Measurements from ENCODE around the gene DENND5B. TPM values are rescaled to one million over a fixed set of nuclear protein-coding genes. Genes with fewer than 3 reads are reported as not detected.

Gene DENND5B
- total and polyA plus RNA-seq, 2 of the 4 experiments (the other 2 are of a cell fraction), result 5.5 to 13.4 TPM

GRCh38 chr12:31388713-31389112 is 202.2 kb downstream of the DENND5B start:
- Histone ChIP-seq H2BK20ac (ENCODE audit: low read depth, low read length) (no peak overlapping the region), H4K20me1 (ENCODE audit: insufficient read depth, low read length) (no peaks in the 10 kb centered on the region), H3K79me1 (ENCODE audit: low read depth in 1 of 2, low read length in 2 of 2) (no peaks in the 10 kb centered on the region), H2AK9ac (replicated peaks; ENCODE audit: low read depth, low read length, poor library complexity) (no peak overlapping the region), H3K56ac (ENCODE audit: extremely low read depth, insufficient read depth, low read length) (no peak overlapping the region), H3K27ac (ENCODE audit: insufficient read depth, low read length) (no peak overlapping the region), H3K9me3 (ENCODE audit: control insufficient read depth, insufficient read depth, low read length) (no peaks in the 10 kb centered on the region), H2BK15ac (ENCODE audit: low read depth, low read length) (no peak overlapping the region), H3K36me3 (ENCODE audit: control insufficient read depth, insufficient read depth, low read length) (peaks cover 7% of the 10 kb centered on the region), H3K4me1 (ENCODE audit: control insufficient read depth, insufficient read depth, low read length) (peaks cover 2% of the 10 kb centered on the region; the same call in 1 of the 2 replicates), H3K14ac (replicated peaks; ENCODE audit: low read depth, low read length) (no peak overlapping the region), H2AK5ac (ENCODE audit: low read depth, low read length) (no peak overlapping the region), H3K4ac (ENCODE audit: low read depth, low read length) (no peak overlapping the region), H4K91ac (ENCODE audit: insufficient read depth, low read depth, low read length) (no peak overlapping the region), H3K27me3 (ENCODE audit: control insufficient read depth, insufficient read depth, low read length) (no peaks in the 10 kb centered on the region), H3K4me2 (ENCODE audit: low read depth, low read length) (no peak overlapping the region), H3K9me1 (ENCODE audit: insufficient read depth, low read length) (no peaks in the 10 kb centered on the region; the same call in 1 of the 2 replicates), H3K9ac (ENCODE audit: low read depth, low read length) (no peak overlapping the region), H3K4me3 (ENCODE audit: insufficient read depth, low read depth, low read length) (no peak overlapping the region), H4K5ac (ENCODE audit: low read depth, low read length) (no peak overlapping the region), H4K8ac (ENCODE audit: low read depth in 2 of 2, low read length in 2 of 2) (no peak overlapping the region), H3K23ac (ENCODE audit: low read depth, low read length) (no peak overlapping the region), H2BK5ac (ENCODE audit: low read depth, low read length, poor library complexity, severe bottlenecking) (no peak overlapping the region), H3K18ac (ENCODE audit: low read depth, low read length) (no peak overlapping the region), H2AFZ (replicated peaks; ENCODE audit: low read length, poor library complexity) (no peak overlapping the region), H2BK120ac (ENCODE audit: low read depth, low read length) (no peak overlapping the region)
- no TSS peak for BruUV-seq (replicated peaks)
- CTCF ChIA-PET, result no interaction called here
- POLR2A ChIA-PET (ENCODE audit: unreplicated experiment), result no interaction called here
- in situ Hi-C loops (cut with MboI; ENCODE audit: low sequenced_read_pairs) (loop anchor here (25.0 kb wide), 1 partner anchor 924 kb away; no protein-coding TSS in a partner anchor), intact Hi-C loops (cut with micrococcal nuclease) (no loop called here), dilution Hi-C loops (cut with HindIII; ENCODE audit: low sequenced_read_pairs, unreplicated experiment) (no loop called here)
- TF ChIP-seq POLR2A (IDR thresholded peaks at IDR 0.05; ENCODE audit: low read depth, low read length) (no peak), FOS (IDR thresholded peaks at IDR 0.05; ENCODE audit: low read depth, low read length) (no peak), MAFK (IDR thresholded peaks at IDR 0.05; ENCODE audit: low read depth, low read length) (no peak), RCOR1 (IDR thresholded peaks at IDR 0.05; ENCODE audit: insufficient replicate concordance, low read length) (no peak), RFX5 (IDR thresholded peaks at IDR 0.05; ENCODE audit: low read depth, low read length) (no peak), BHLHE40 (IDR thresholded peaks at IDR 0.05; ENCODE audit: low read depth, low read length) (no peak), CHD1 (IDR thresholded peaks at IDR 0.05; ENCODE audit: low read depth, low read length) (no peak), USF2 (IDR thresholded peaks at IDR 0.05; ENCODE audit: low read depth, low read length) (no peak), ELK1 (IDR thresholded peaks at IDR 0.05; ENCODE audit: borderline replicate concordance, low read depth, low read length) (no peak), RAD21 (IDR thresholded peaks at IDR 0.05; ENCODE audit: low read length) (no peak), SMC3 (IDR thresholded peaks at IDR 0.05; ENCODE audit: low read depth, low read length) (no peak)
- ATAC-seq (ENCODE audit: low read depth) (no peak), DNase-seq (no peak)
- WGBS, 2 experiments (ENCODE audit: extremely low coverage in 2 of 2, insufficient read length in 1 of 2), result no CpG with 5 or more reads among the region's 4 CpGs

Data from IMR-90 (cell line).